Measurements from ENCODE around the gene OR5T3. TPM values are rescaled to one million over a fixed set of nuclear protein-coding genes. Genes with fewer than 3 reads are reported as not detected.

OR5T3 gene
- total and polyA plus RNA-seq, 2 experiments from 2014 or later = not detected

DNA sequence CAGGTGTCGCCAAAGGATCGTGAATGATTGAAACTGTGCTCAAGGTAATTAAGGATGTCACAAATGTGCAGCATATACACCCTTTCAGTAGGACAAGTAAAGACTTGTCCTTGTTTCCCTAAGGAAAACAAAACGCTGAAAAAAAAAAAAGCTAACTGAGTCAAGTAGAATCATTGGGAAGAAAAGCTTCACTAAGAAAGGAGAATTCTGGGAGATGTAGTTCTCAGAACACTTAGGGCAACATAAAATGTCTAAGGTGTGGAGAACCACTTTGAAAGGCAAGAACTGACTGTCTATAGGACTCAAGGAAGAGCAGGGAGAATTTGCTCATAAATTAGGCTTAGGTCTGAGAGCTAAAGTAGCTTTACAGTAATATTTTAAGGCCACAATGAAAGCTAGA, 19.0 kb downstream of the OR5T3 start:
- in situ Hi-C loops (cut with MboI) = no loop called here
- Histone ChIP-seq H3K4me2 (ENCODE audit: unreplicated experiment) (no peak overlapping the region), H4K20me1 (ENCODE audit: insufficient read depth) (no peaks in the 10 kb centered on the region), H3K9me3 (ENCODE audit: low read depth) (peaks cover 6% of the 10 kb centered on the region), H3K27me3 (replicated peaks; ENCODE audit: insufficient read depth) (no peaks in the 10 kb centered on the region), H3K9me2 (ENCODE audit: insufficient read depth) (no peaks in the 10 kb centered on the region), H3K36me3 (ENCODE audit: low read depth) (no peaks in the 10 kb centered on the region), H3K9ac (no peak overlapping the region), H2AFZ (no peak overlapping the region), H3F3A (ENCODE audit: insufficient read depth) (no peaks in the 10 kb centered on the region), H3K79me2 (ENCODE audit: insufficient read depth) (no peaks in the 10 kb centered on the region), H3K4me3 (no peak overlapping the region), H3K4me1 (ENCODE audit: insufficient read depth) (no peaks in the 10 kb centered on the region), H3K27ac (no peak overlapping the region)
- no peak for TF ChIP-seq EZH2 (IDR thresholded peaks at IDR 0.05; ENCODE audit: insufficient read depth, poor library complexity, severe bottlenecking)
- TF ChIP-seq EZH2phosphoT487 (IDR thresholded peaks at IDR 0.05; ENCODE audit: insufficient read depth, low read depth) = no peak
- 6 to 12% methylated on average over 3 of the region's 3 CpGs for WGBS, 2 experiments (ENCODE audit: low coverage in 1 of 2, low lambda C conversion rate in 2 of 2, missing lambda C conversion rate in 2 of 2)
- DNase-seq = no peak

DNA sequence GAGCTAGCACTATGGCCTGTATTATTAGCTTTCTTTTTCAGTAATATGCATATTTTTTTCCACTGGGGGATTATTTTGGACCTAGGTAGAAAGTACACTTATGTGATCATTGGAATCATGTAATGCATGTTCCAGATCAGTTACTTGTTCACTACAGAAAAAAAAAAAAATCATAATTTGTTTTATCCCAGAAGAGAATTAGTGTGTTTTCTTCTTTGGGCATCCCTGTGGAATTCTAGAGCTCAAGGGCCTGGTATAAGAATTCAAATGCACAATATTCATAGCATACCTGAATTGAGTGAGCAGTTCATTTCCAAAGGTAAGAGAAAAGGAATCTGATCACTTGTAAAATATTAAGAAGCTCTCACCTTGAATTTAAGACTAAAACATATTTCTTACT, 21.8 kb downstream of the OR5T3 start, which contains the start of gene OR5T1:
OR5T1 (plus strand) TSS at position 301 of the 400 bp plus-strand sequence. CDS start 1,485 bp downstream, outside the sequence.
- Histone ChIP-seq H3F3A (ENCODE audit: insufficient read depth) (no peaks in the 10 kb centered on the region), H3K27me3 (replicated peaks; ENCODE audit: insufficient read depth) (no peaks in the 10 kb centered on the region), H3K36me3 (ENCODE audit: low read depth) (no peaks in the 10 kb centered on the region), H3K4me3 (no peak within 1 kb of the TSS), H3K9me3 (ENCODE audit: low read depth) (peaks cover 6% of the 10 kb centered on the region), H3K79me2 (ENCODE audit: insufficient read depth) (no peaks in the 10 kb centered on the region), H4K20me1 (ENCODE audit: insufficient read depth) (no peaks in the 10 kb centered on the region), H3K27ac (no peak within 1 kb of the TSS), H2AFZ (no peak within 1 kb of the TSS), H3K9me2 (ENCODE audit: insufficient read depth) (no peaks in the 10 kb centered on the region), H3K4me1 (ENCODE audit: insufficient read depth) (no peaks in the 10 kb centered on the region), H3K4me2 (ENCODE audit: unreplicated experiment) (no peak within 1 kb of the TSS), H3K9ac (no peak within 1 kb of the TSS)
- no peak for TF ChIP-seq EZH2phosphoT487 (IDR thresholded peaks at IDR 0.05; ENCODE audit: insufficient read depth, low read depth)
- no peak for TF ChIP-seq EZH2 (IDR thresholded peaks at IDR 0.05; ENCODE audit: insufficient read depth, poor library complexity, severe bottlenecking)
- no peak for DNase-seq
- in situ Hi-C loops (cut with MboI) = no loop called here

DNA sequence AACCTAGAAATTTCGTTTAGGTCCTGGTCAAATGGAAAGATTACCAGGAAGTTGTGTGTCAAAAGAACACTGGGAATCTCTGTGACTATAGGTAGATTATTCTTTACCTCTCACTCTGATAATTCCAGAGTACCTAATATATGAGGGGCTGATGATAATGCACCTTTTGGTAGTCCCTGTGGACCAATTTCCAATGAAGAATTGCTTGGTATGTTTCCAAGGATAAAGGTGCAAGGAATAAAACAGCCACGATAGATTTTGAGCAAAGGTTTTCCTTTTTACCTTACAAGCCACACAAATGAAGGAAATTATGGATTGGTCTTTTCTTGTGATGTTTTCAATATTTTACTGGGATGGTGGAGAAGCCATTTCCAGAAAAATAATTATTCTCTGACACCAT, 40.1 kb downstream of the OR5T3 start, which contains the start of gene OR8H1:
OR8H1 (minus strand) TSS at position 101 of the 400 bp plus-strand sequence. CDS start 1,192 bp downstream, outside the sequence.
- Histone ChIP-seq H3K79me2 (ENCODE audit: insufficient read depth) (no peaks in the 10 kb centered on the region), H3K9me2 (ENCODE audit: insufficient read depth) (no peaks in the 10 kb centered on the region), H3K4me2 (ENCODE audit: unreplicated experiment) (no peak within 1 kb of the TSS), H3K9ac (no peak within 1 kb of the TSS), H3K36me3 (ENCODE audit: low read depth) (no peaks in the 10 kb centered on the region), H3K9me3 (ENCODE audit: low read depth) (no peaks in the 10 kb centered on the region), H2AFZ (no peak within 1 kb of the TSS), H4K20me1 (ENCODE audit: insufficient read depth) (no peaks in the 10 kb centered on the region), H3K4me3 (no peak within 1 kb of the TSS), H3K27ac (no peak within 1 kb of the TSS), H3F3A (ENCODE audit: insufficient read depth) (no peaks in the 10 kb centered on the region), H3K27me3 (replicated peaks; ENCODE audit: insufficient read depth) (no peaks in the 10 kb centered on the region), H3K4me1 (ENCODE audit: insufficient read depth) (no peaks in the 10 kb centered on the region)
- TF ChIP-seq EZH2 (IDR thresholded peaks at IDR 0.05; ENCODE audit: insufficient read depth, poor library complexity, severe bottlenecking) (no peak), EZH2phosphoT487 (IDR thresholded peaks at IDR 0.05; ENCODE audit: insufficient read depth, low read depth) (no peak)
- in situ Hi-C loops (cut with MboI) = no loop called here
- no peak for DNase-seq
- WGBS, 2 experiments (ENCODE audit: low coverage in 1 of 2, low lambda C conversion rate in 2 of 2, missing lambda C conversion rate in 2 of 2) = 12% methylated on average over 2 of the region's 2 CpGs

DNA sequence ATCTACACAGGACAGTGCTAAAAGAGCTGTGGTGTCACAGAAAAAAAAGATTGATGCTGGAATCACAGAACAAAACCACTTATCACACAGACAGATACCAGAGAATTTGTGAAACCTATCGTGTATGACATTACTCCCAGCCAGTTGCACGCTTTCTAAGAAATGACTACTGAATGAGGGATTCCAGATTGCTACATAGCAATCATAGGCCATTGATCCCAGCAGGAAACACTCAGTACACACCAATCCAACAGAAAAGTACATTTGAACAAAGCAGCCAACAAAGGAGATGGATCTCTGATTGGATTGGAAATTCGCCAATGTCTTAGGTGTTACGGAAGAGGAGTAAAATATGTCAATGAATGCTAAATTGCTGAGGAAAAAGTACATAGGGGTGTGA, 44.8 kb downstream of the OR5T3 start:
- DNase-seq = no peak
- no peak for TF ChIP-seq EZH2 (IDR thresholded peaks at IDR 0.05; ENCODE audit: insufficient read depth, poor library complexity, severe bottlenecking)
- TF ChIP-seq EZH2phosphoT487 (IDR thresholded peaks at IDR 0.05; ENCODE audit: insufficient read depth, low read depth) = no peak
- Histone ChIP-seq H3K27ac (no peak overlapping the region), H3K4me1 (ENCODE audit: insufficient read depth) (no peaks in the 10 kb centered on the region), H3K36me3 (ENCODE audit: low read depth) (no peaks in the 10 kb centered on the region), H3K27me3 (replicated peaks; ENCODE audit: insufficient read depth) (no peaks in the 10 kb centered on the region), H3K79me2 (ENCODE audit: insufficient read depth) (no peaks in the 10 kb centered on the region), H3F3A (ENCODE audit: insufficient read depth) (no peaks in the 10 kb centered on the region), H3K4me2 (ENCODE audit: unreplicated experiment) (no peak overlapping the region), H4K20me1 (ENCODE audit: insufficient read depth) (no peaks in the 10 kb centered on the region), H3K9me2 (ENCODE audit: insufficient read depth) (no peaks in the 10 kb centered on the region), H3K9ac (no peak overlapping the region), H3K9me3 (ENCODE audit: low read depth) (no peaks in the 10 kb centered on the region), H3K4me3 (no peak overlapping the region), H2AFZ (no peak overlapping the region)
- in situ Hi-C loops (cut with MboI) = no loop called here
- 26 to 39% methylated on average over 4 of the region's 4 CpGs for WGBS, 2 experiments (ENCODE audit: low coverage in 1 of 2, low lambda C conversion rate in 2 of 2, missing lambda C conversion rate in 2 of 2)

Other genes starting within 250 kb of the OR5T3 start
- gene OR5AS1, start 224.6 kb upstream of the OR5T3 start, total RNA-seq (2014; rRNA removed; shearing (Covaris generic)) = not detected in 2 replicates
- gene OR5AS1, start 224.6 kb upstream of the OR5T3 start, polyA plus RNA-seq (2016; fragmentation: Nextera tagmentation; extraction: Ambion mirVana) = not detected in 2 replicates
- not detected in 2 replicates for gene OR8I2, start 158.9 kb upstream of the OR5T3 start, total RNA-seq (2014; rRNA removed; shearing (Covaris generic))
- not detected in 2 replicates for gene OR8I2, start 158.9 kb upstream of the OR5T3 start, polyA plus RNA-seq (2016; fragmentation: Nextera tagmentation; extraction: Ambion mirVana)
- gene OR8H2, start 148.6 kb upstream of the OR5T3 start, total RNA-seq (2014; rRNA removed; shearing (Covaris generic)) = not detected in 2 replicates
- not detected in 2 replicates for gene OR8H2, start 148.6 kb upstream of the OR5T3 start, polyA plus RNA-seq (2016; fragmentation: Nextera tagmentation; extraction: Ambion mirVana)
- gene OR8H3, start 129.9 kb upstream of the OR5T3 start, total RNA-seq (2014; rRNA removed; shearing (Covaris generic)) = not detected in 2 replicates
- gene OR8H3, start 129.9 kb upstream of the OR5T3 start, polyA plus RNA-seq (2016; fragmentation: Nextera tagmentation; extraction: Ambion mirVana) = not detected in 2 replicates
- not detected in 2 replicates for gene OR8J3, start 112.1 kb upstream of the OR5T3 start, total RNA-seq (2014; rRNA removed; shearing (Covaris generic))
- gene OR8J3, start 112.1 kb upstream of the OR5T3 start, polyA plus RNA-seq (2016; fragmentation: Nextera tagmentation; extraction: Ambion mirVana) = not detected in 2 replicates
- gene OR8K5, start 91.9 kb upstream of the OR5T3 start, total RNA-seq (2014; rRNA removed; shearing (Covaris generic)) = not detected in 2 replicates
- gene OR8K5, start 91.9 kb upstream of the OR5T3 start, polyA plus RNA-seq (2016; fragmentation: Nextera tagmentation; extraction: Ambion mirVana) = not detected in 2 replicates
- gene OR5J2, start 75.6 kb upstream of the OR5T3 start, total RNA-seq (2014; rRNA removed; shearing (Covaris generic)) = not detected in 2 replicates
- gene OR5J2, start 75.6 kb upstream of the OR5T3 start, polyA plus RNA-seq (2016; fragmentation: Nextera tagmentation; extraction: Ambion mirVana) = not detected in 2 replicates
- gene OR5T2, start 18.0 kb upstream of the OR5T3 start, total RNA-seq (2014; rRNA removed; shearing (Covaris generic)) = not detected in 2 replicates
- not detected in 2 replicates for gene OR5T2, start 18.0 kb upstream of the OR5T3 start, polyA plus RNA-seq (2016; fragmentation: Nextera tagmentation; extraction: Ambion mirVana)
- gene OR5T1, start 21.9 kb downstream of the OR5T3 start, total RNA-seq (2014; rRNA removed; shearing (Covaris generic)) = not detected in 2 replicates
- gene OR5T1, start 21.9 kb downstream of the OR5T3 start, polyA plus RNA-seq (2016; fragmentation: Nextera tagmentation; extraction: Ambion mirVana) = not detected in 2 replicates
- gene OR8H1, start 40.0 kb downstream of the OR5T3 start, total RNA-seq (2014; rRNA removed; shearing (Covaris generic)) = not detected in 2 replicates
- not detected in 2 replicates for gene OR8H1, start 40.0 kb downstream of the OR5T3 start, polyA plus RNA-seq (2016; fragmentation: Nextera tagmentation; extraction: Ambion mirVana)
- not detected in 2 replicates for gene OR8K3, start 62.9 kb downstream of the OR5T3 start, total RNA-seq (2014; rRNA removed; shearing (Covaris generic))
- not detected in 2 replicates for gene OR8K3, start 62.9 kb downstream of the OR5T3 start, polyA plus RNA-seq (2016; fragmentation: Nextera tagmentation; extraction: Ambion mirVana)
- not detected in 2 replicates for gene OR8K1, start 93.8 kb downstream of the OR5T3 start, total RNA-seq (2014; rRNA removed; shearing (Covaris generic))
- not detected in 2 replicates for gene OR8K1, start 93.8 kb downstream of the OR5T3 start, polyA plus RNA-seq (2016; fragmentation: Nextera tagmentation; extraction: Ambion mirVana)
- gene OR8J1, start 102.0 kb downstream of the OR5T3 start, total RNA-seq (2014; rRNA removed; shearing (Covaris generic)) = not detected in 2 replicates
- not detected in 2 replicates for gene OR8J1, start 102.0 kb downstream of the OR5T3 start, polyA plus RNA-seq (2016; fragmentation: Nextera tagmentation; extraction: Ambion mirVana)
- gene OR8U1, start 123.4 kb downstream of the OR5T3 start, total RNA-seq (2014; rRNA removed; shearing (Covaris generic)) = not detected in 2 replicates
- not detected in 2 replicates for gene OR8U1, start 123.4 kb downstream of the OR5T3 start, polyA plus RNA-seq (2016; fragmentation: Nextera tagmentation; extraction: Ambion mirVana)
- gene OR5AL1, start 160.4 kb downstream of the OR5T3 start, total RNA-seq (2014; rRNA removed; shearing (Covaris generic)) = not detected in 2 replicates
- gene OR5AL1, start 160.4 kb downstream of the OR5T3 start, polyA plus RNA-seq (2016; fragmentation: Nextera tagmentation; extraction: Ambion mirVana) = not detected in 2 replicates
- gene OR5M3, start 221.1 kb downstream of the OR5T3 start, total RNA-seq (2014; rRNA removed; shearing (Covaris generic)) = not detected in 2 replicates
- gene OR5M3, start 221.1 kb downstream of the OR5T3 start, polyA plus RNA-seq (2016; fragmentation: Nextera tagmentation; extraction: Ambion mirVana) = not detected in 2 replicates
- gene OR5M8, start 239.1 kb downstream of the OR5T3 start, total RNA-seq (2014; rRNA removed; shearing (Covaris generic)) = not detected in 2 replicates
- not detected in 2 replicates for gene OR5M8, start 239.1 kb downstream of the OR5T3 start, polyA plus RNA-seq (2016; fragmentation: Nextera tagmentation; extraction: Ambion mirVana)

Measured in GM23248 (cell line).